Left ventricle myocardium inferior (tissue), 1 donor: ENCODE results near the gene TTC21B. TPM values are rescaled to one million over a fixed set of nuclear protein-coding genes. Genes with fewer than 3 reads are reported as not detected.

Source experiments
- DNase-seq: peaks from one replicate; pipeline ENCODE4 v3.0.0-alpha.2; 2020
- H3K27ac ChIP-seq: fragments of 200-600 bp; replicated peaks from 2 replicates; pipeline ENCODE4 v1.8.0; 2021
- H3K27me3 ChIP-seq: fragments of 200-600 bp; 2 replicates; pipeline ENCODE4 v1.8.0; 2021; ENCODE audit warnings: low read depth
- H3K36me3 ChIP-seq: fragments of 200-600 bp; 2 replicates; pipeline ENCODE4 v1.8.0; 2021
- H3K4me1 ChIP-seq: fragments of 200-600 bp; 2 replicates; pipeline ENCODE4 v1.8.0; 2021
- H3K4me3 ChIP-seq: fragments of 200-600 bp; 2 replicates; pipeline ENCODE4 v1.8.0; 2021; ENCODE audit warnings: mild to moderate bottlenecking, moderate library complexity
- H3K9me3 ChIP-seq: fragments of 200-600 bp; replicated peaks from 2 replicates; pipeline ENCODE4 v1.8.0; 2021
- CTCF ChIP-seq: fragments of 200-600 bp; IDR thresholded peaks from 2 replicates; pipeline ENCODE4 v1.8.0; 2021; ENCODE audit warnings: antibody characterized with exemption, mild to moderate bottlenecking, borderline replicate concordance
- intact Hi-C: fragments of 100-400 bp; cut with micrococcal nuclease; formaldehyde crosslinking; loops from one replicate; pipeline ENCODE4 v1.11.0; 2022
- total RNA-seq: library from RNA; stranded (reverse); fragmentation: NEBNext Ultra II Directional; extraction: Animal tissue kit (Norgen Biotek cat#: 25700); gene quantifications from one replicate; pipeline ENCODE4 v1.2.1, GENCODE V29; 2021
- donor health status: DM: no; HTN: yes; CAD: no; lungs with severe emphysema.

Gene TTC21B
- total RNA-seq, 1 donor from 2014 or later = 15.5 TPM

GRCh38 chr2:165847001-165847400, 106.6 kb downstream of the TTC21B start:
- H3K27ac ChIP-seq = no peak overlapping the region
- no peak overlapping the region for H3K4me3 ChIP-seq
- no peaks in the 10 kb centered on the region for H3K36me3 ChIP-seq
- DNase-seq = no peak
- intact Hi-C loops = no loop called here
- H3K4me1 ChIP-seq = no peaks in the 10 kb centered on the region
- H3K27me3 ChIP-seq = no peaks in the 10 kb centered on the region
- peaks cover 33% of the 10 kb centered on the region for H3K9me3 ChIP-seq
- no peak for TF ChIP-seq CTCF

GRCh38 chr2:165846056-165846455, 107.5 kb downstream of the TTC21B start:
- DNase-seq = no peak
- H3K4me3 ChIP-seq = no peak overlapping the region
- peaks cover 23% of the 10 kb centered on the region for H3K9me3 ChIP-seq
- intact Hi-C loops = no loop called here
- no peak overlapping the region for H3K27ac ChIP-seq
- TF ChIP-seq CTCF = no peak
- no peaks in the 10 kb centered on the region for H3K36me3 ChIP-seq
- no peaks in the 10 kb centered on the region for H3K27me3 ChIP-seq
- no peaks in the 10 kb centered on the region for H3K4me1 ChIP-seq

GRCh38 chr2:165844216-165844615, 109.4 kb downstream of the TTC21B start:
- H3K27ac ChIP-seq = no peak overlapping the region
- DNase-seq = no peak
- no peaks in the 10 kb centered on the region for H3K36me3 ChIP-seq
- no peak for TF ChIP-seq CTCF
- no peaks in the 10 kb centered on the region for H3K4me1 ChIP-seq
- H3K4me3 ChIP-seq = no peak overlapping the region
- peaks cover 5% of the 10 kb centered on the region for H3K9me3 ChIP-seq
- no peaks in the 10 kb centered on the region for H3K27me3 ChIP-seq
- intact Hi-C loops = no loop called here

GRCh38 chr2:165843351-165843750, 110.2 kb downstream of the TTC21B start:
- Histone ChIP-seq H3K4me3 (no peak overlapping the region), H3K27ac (no peak overlapping the region), H3K9me3 (no peaks in the 10 kb centered on the region), H3K4me1 (no peaks in the 10 kb centered on the region), H3K36me3 (no peaks in the 10 kb centered on the region), H3K27me3 (no peaks in the 10 kb centered on the region)
- no peak for TF ChIP-seq CTCF
- no peak for DNase-seq
- intact Hi-C loops = no loop called here

- Histone ChIP-seq H3K4me3 (no peak overlapping the region), H3K9me3 (no peaks in the 10 kb centered on the region), H3K36me3 (no peaks in the 10 kb centered on the region), H3K27ac (no peak overlapping the region), H3K27me3 (no peaks in the 10 kb centered on the region), H3K4me1 (no peaks in the 10 kb centered on the region)
- TF ChIP-seq CTCF = no peak
- no peak for DNase-seq
- intact Hi-C loops = no loop called here
These were observed 113.1 kb downstream of the TTC21B start for GRCh38 chr2:165840333-165840958.
